Suppressor macrophage (primary cell): Measurements from ENCODE around the gene PDZRN3.

Experiments
- DNase-seq, 4 experiments: peaks; one replicate each; pipeline ENCODE4 v3.0.0-alpha.2; 2020 to 2022

The PDZRN3 gene

GRCh38 chr3:73380735-73381532 lies 243.8 kb downstream of the PDZRN3 start:
- no peak for DNase-seq

GRCh38 chr3:73379465-73379864 lies 245.3 kb downstream of the PDZRN3 start:
- DNase-seq = no peak

GRCh38 chr3:73378207-73378606 lies 246.5 kb downstream of the PDZRN3 start:
- DNase-seq = no peak

GRCh38 chr3:73365756-73366397 lies 258.9 kb downstream of the PDZRN3 start:
- no peak for DNase-seq

- no peak for DNase-seq
These were observed 260.2 kb downstream of the PDZRN3 start for GRCh38 chr3:73364517-73364916.

DNA sequence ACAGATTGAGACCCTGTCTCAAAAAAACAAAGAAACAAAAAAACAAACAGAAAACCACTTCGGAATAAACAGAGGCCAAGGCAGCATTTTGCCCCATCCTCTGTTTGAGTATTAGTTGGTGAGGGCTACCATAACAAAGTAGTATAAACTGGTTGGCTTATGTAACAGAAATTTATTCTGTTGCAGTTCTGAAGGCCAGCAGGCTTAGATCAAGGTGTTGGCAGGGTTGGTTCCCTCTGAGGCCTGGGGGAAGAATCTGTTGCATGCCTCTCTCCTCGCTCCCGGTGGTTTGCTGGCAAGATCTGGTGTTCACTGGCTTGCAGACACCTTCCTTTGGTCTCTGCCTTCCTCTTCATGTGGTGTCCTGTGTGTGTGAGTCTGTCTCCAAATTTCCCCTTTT lies 261.6 kb downstream of the PDZRN3 start:
- no peak for DNase-seq

- DNase-seq = no peak
These were observed 263.1 kb downstream of the PDZRN3 start for GRCh38 chr3:73361591-73361990.

GRCh38 chr3:73353649-73354217 lies 271.0 kb downstream of the PDZRN3 start:
- DNase-seq = no peak

- no peak for DNase-seq
These were observed 271.7 kb downstream of the PDZRN3 start for GRCh38 chr3:73352841-73353645.

GRCh38 chr3:73351423-73352071 lies 273.2 kb downstream of the PDZRN3 start:
- no peak for DNase-seq

DNA sequence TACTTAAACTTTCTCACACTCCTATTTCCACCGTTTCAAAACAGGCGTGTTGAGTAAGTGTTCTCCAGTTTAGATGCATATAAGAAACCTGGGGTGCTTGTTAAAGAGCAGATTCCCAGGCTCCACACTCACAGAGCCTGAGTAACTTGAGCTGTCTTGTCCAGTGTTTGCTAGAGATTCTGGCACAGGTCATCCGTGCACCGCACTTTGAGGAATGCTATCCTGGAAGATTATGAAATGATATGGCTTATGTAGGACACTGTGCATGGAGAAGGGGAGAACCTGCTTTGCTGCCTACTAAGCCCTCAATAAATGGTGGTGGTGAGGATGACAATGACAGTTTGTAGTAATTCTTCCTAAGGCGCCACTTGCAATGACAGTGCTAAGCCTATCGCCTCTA lies 273.7 kb downstream of the PDZRN3 start:
- DNase-seq = no peak

DNA sequence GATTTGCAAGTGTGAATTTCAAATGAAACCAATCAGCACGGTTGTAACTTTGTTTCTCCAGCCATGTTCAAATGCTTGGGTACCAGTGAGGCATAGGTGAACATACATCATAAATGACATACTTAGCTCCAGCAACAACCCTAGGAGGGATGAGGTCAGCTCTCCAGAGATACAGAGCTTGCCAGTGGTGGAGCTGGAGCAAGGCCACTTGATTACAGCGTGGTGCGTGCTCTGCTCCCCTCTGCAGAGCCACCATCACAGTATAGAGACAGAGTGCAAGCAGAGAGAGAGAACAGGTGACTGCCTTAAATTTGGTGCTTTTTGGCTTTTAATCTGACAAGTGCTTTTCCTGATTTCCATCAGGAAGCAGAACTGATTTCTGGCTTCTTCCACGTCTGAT lies 275.1 kb downstream of the PDZRN3 start:
- no peak for DNase-seq

- DNase-seq = no peak
These were observed 282.7 kb downstream of the PDZRN3 start for GRCh38 chr3:73342077-73342476.

DNA sequence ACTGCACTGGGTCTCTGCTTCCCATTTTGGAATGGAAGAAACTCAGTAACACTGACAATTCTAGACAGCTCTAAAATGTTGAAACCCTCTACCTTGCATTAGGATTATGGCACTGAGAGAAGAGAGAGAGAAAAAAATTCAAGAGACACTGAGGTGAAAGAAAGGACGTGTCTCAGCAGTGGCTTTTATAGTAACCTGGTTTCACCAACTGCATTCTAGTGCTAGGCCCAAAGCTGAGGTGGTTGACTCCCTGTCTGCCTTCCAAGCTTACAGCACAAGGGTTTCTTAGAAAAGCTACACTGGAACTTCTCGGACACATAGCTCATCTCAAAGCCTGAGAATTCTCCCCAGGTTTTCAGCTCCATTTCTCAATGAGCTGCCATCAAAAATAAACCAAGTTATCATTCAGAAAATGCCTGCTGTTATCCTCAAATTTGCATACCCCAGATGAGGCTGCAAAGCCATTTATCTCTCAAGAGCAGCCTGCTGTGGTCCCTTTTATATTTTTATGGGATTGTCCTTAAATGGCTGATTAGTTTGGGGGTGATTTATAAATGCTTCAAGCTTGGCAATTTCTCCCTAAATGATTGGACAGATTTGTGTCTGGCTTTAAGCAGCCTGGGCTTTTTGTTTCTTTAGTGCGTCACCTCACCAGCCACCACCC lies 283.3 kb downstream of the PDZRN3 start:
- no peak for DNase-seq

- DNase-seq = peak in 3 of 4 experiments; percentile 3 to 7 (median 4)
These were observed 292.2 kb downstream of the PDZRN3 start for GRCh38 chr3:73332558-73332957.
